Neural cell (in vitro differentiated cells): Measurements from ENCODE around the gene HCFC1. TPM values are rescaled to one million over a fixed set of nuclear protein-coding genes. Genes with fewer than 3 reads are reported as not detected.

ENCODE experiments used
- H2AFZ ChIP-seq: fragments of 200-600, 300-800 bp; sonication (generic), shearing (Covaris generic); 2 replicates; pipeline ENCODE4 v1.6.0; 2014; ENCODE audit warnings: low read depth, mild to moderate bottlenecking, antibody characterized with exemption, low read length, moderate library complexity
- H3F3A ChIP-seq: fragments of 200-600 bp; shearing (Covaris generic); 2 replicates; pipeline ENCODE4 v1.6.1; 2016; ENCODE audit warnings: mild to moderate bottlenecking, moderate library complexity, mixed read lengths, antibody characterized with exemption, low read length; ENCODE audit not compliant: insufficient read depth, poor library complexity, severe bottlenecking
- H3K27ac ChIP-seq: fragments of 200-600, 300-800 bp; sonication (generic), shearing (Covaris generic); 2 replicates; pipeline ENCODE4 v1.5.1; 2014; ENCODE audit warnings: mild to moderate bottlenecking, low read length, moderate library complexity
- H3K27me3 ChIP-seq: fragments of 300-800, 200-600 bp; sonication (generic), shearing (Covaris generic); 2 replicates; pipeline ENCODE4 v1.6.0; 2014; ENCODE audit warnings: mild to moderate bottlenecking, low read depth, low read length, moderate library complexity; ENCODE audit not compliant: insufficient read depth
- H3K36me3 ChIP-seq: fragments of 300-800, 200-600 bp; sonication (generic), shearing (Covaris generic); 2 replicates; pipeline ENCODE4 v1.5.1; 2014; ENCODE audit warnings: mild to moderate bottlenecking, antibody characterized with exemption, low read length, moderate library complexity; ENCODE audit not compliant: insufficient read depth
- H3K4me2 ChIP-seq: fragments of 300-800, 200-600 bp; sonication (generic), shearing (Covaris generic); 2 replicates; pipeline ENCODE4 v1.6.0; 2014; ENCODE audit warnings: mild to moderate bottlenecking, low read length
- H3K4me3 ChIP-seq: fragments of 300-800, 200-600 bp; sonication (generic), shearing (Covaris generic); 2 replicates; pipeline ENCODE4 v1.5.1; 2014; ENCODE audit warnings: mild to moderate bottlenecking, low read length, moderate library complexity
- H3K79me2 ChIP-seq: fragments of 200-600 bp; shearing (Covaris generic); replicated peaks from 2 replicates; pipeline ENCODE4 v1.6.0; 2014; ENCODE audit warnings: mild to moderate bottlenecking, low read length, moderate library complexity; ENCODE audit not compliant: insufficient read depth
- H3K9ac ChIP-seq: fragments of 300-800, 200-600 bp; sonication (generic), shearing (Covaris generic); 2 replicates; pipeline ENCODE4 v1.6.1; 2016; ENCODE audit warnings: mild to moderate bottlenecking, low read length, mixed read lengths
- H3K9me2 ChIP-seq: fragments of 200-600 bp; shearing (Covaris generic); 2 replicates; pipeline ENCODE4 v1.6.1; 2016; ENCODE audit warnings: mild to moderate bottlenecking, low read length, mixed read lengths; ENCODE audit not compliant: insufficient read depth
- H3K9me3 ChIP-seq: fragments of 200-600, 300-800 bp; sonication (generic), shearing (Covaris generic); 2 replicates; pipeline ENCODE4 v1.6.1; 2016; ENCODE audit warnings: mild to moderate bottlenecking, mixed run types, low read length, moderate library complexity, mixed read lengths
- H4K20me1 ChIP-seq: fragments of 200-600 bp; shearing (Covaris generic); 2 replicates; pipeline ENCODE4 v1.6.1; 2016; ENCODE audit warnings: mild to moderate bottlenecking, mixed run types; ENCODE audit not compliant: insufficient read depth
- EP300 ChIP-seq: fragments of 450-650 bp; conservative IDR thresholded peaks from 2 replicates; pipeline ENCODE4 v1.6.1; 2014; ENCODE audit warnings: antibody characterized with exemption, mild to moderate bottlenecking, moderate library complexity; ENCODE audit not compliant: poor library complexity, severe bottlenecking
- EZH2 ChIP-seq: fragments of 200-600, 300-800 bp; shearing (Covaris generic), sonication (generic); IDR thresholded peaks from 2 replicates; pipeline ENCODE4 v1.6.1; 2014; ENCODE audit warnings: antibody characterized with exemption, low read length, borderline replicate concordance, mild to moderate bottlenecking; ENCODE audit not compliant: insufficient read depth, poor library complexity, severe bottlenecking
- MXI1 ChIP-seq: fragments of 450-650 bp; conservative IDR thresholded peaks from 2 replicates; pipeline ENCODE4 v1.6.1; 2014; ENCODE audit warnings: antibody characterized with exemption, mild to moderate bottlenecking; ENCODE audit not compliant: poor library complexity, severe bottlenecking
- POLR2AphosphoS5 ChIP-seq: IDR thresholded peaks from 2 replicates; pipeline ENCODE4 v1.6.1; 2012
- RAD21 ChIP-seq: fragments of 450-650 bp; conservative IDR thresholded peaks from 2 replicates; pipeline ENCODE4 v1.6.1; 2014; ENCODE audit warnings: antibody characterized with exemption, mild to moderate bottlenecking, moderate library complexity
- SMC3 ChIP-seq: fragments of 450-650 bp; conservative IDR thresholded peaks from 2 replicates; pipeline ENCODE4 v1.6.1; 2014; ENCODE audit warnings: antibody characterized with exemption, mild to moderate bottlenecking, moderate library complexity; ENCODE audit not compliant: poor library complexity
- TAF1 ChIP-seq: IDR thresholded peaks from 2 replicates; pipeline ENCODE4 v1.6.1; 2012; ENCODE audit warnings: low read depth
- polyA plus RNA-seq: library from polyadenylated mRNA; depleted of rRNA; stranded (reverse); fragments of >200 nt; gene quantifications from 2 replicates; pipeline ENCODE4 v1.2.3, GENCODE V29; 2014
- TF ChIP-seq, protein P1 (sequence below): IDR thresholded peaks from 2 replicates; pipeline ENCODE4 v1.6.1; 2012; ENCODE audit warnings: borderline replicate concordance
- TF ChIP-seq, protein P2 (sequence below): fragments of 450-650 bp; IDR thresholded peaks from 2 replicates; pipeline ENCODE4 v1.5.1; 2014; ENCODE audit warnings: antibody characterized with exemption, mild to moderate bottlenecking, moderate library complexity; ENCODE audit not compliant: poor library complexity, severe bottlenecking

The HCFC1 gene
- polyA plus RNA-seq, 1 donor from 2014 or later = 7.3 TPM

DNA sequence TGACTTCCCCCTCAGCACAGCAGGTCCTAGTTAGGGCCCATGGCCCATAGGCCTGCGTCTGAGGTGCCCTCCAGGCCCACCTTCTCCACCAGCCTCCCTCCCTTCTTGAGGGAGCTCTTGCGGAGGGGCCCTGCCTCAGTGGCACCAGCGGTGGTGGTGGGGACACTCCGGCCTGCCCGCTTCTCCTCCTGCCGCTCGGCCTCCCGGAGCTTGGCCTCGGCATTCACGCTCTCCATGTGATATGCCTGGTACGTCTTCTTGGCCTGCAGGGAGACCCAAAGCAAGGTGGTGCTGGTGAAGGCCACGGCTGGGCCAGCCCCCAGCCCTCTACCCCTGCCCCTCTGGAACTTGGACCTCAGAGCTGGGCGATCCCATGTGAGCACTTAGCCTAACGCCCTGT, 51.1 kb downstream of the HCFC1 start:
- TF ChIP-seq MXI1 = no peak
- TF ChIP-seq RAD21 = no peak
- TF ChIP-seq, protein P1, sequence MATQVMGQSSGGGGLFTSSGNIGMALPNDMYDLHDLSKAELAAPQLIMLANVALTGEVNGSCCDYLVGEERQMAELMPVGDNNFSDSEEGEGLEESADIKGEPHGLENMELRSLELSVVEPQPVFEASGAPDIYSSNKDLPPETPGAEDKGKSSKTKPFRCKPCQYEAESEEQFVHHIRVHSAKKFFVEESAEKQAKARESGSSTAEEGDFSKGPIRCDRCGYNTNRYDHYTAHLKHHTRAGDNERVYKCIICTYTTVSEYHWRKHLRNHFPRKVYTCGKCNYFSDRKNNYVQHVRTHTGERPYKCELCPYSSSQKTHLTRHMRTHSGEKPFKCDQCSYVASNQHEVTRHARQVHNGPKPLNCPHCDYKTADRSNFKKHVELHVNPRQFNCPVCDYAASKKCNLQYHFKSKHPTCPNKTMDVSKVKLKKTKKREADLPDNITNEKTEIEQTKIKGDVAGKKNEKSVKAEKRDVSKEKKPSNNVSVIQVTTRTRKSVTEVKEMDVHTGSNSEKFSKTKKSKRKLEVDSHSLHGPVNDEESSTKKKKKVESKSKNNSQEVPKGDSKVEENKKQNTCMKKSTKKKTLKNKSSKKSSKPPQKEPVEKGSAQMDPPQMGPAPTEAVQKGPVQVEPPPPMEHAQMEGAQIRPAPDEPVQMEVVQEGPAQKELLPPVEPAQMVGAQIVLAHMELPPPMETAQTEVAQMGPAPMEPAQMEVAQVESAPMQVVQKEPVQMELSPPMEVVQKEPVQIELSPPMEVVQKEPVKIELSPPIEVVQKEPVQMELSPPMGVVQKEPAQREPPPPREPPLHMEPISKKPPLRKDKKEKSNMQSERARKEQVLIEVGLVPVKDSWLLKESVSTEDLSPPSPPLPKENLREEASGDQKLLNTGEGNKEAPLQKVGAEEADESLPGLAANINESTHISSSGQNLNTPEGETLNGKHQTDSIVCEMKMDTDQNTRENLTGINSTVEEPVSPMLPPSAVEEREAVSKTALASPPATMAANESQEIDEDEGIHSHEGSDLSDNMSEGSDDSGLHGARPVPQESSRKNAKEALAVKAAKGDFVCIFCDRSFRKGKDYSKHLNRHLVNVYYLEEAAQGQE = no peak
- H3K9me3 ChIP-seq = no peaks in the 10 kb centered on the region
- H3K79me2 ChIP-seq = no peaks in the 10 kb centered on the region

DNA sequence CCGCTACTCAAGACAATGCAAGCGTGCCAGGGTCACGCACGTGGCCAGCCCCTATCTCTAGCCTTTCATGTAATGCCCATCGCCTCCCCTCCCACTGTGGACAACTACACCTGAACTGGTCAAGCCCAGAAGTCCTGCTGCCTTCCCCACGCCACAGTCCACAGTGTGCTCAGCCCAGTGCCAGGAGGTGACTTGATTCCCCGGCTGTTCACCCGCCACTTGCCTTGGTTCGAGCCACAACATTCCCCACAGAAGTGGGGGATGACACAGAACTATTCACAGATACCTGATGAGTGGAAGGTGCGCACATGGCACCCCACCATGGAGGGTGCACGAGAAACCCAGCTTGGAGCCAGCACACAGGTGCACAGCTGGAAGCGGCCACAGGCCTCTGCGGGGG, 52.3 kb downstream of the HCFC1 start:
- no peak overlapping the region for H3K9ac ChIP-seq
- no peak overlapping the region for H2AFZ ChIP-seq
- H3K27me3 ChIP-seq = no peaks in the 10 kb centered on the region
- no peak overlapping the region for H3K4me2 ChIP-seq
- H3K36me3 ChIP-seq = no peaks in the 10 kb centered on the region
- no peak overlapping the region for H3K27ac ChIP-seq
- H3K9me3 ChIP-seq = no peaks in the 10 kb centered on the region
- no peaks in the 10 kb centered on the region for H3K9me2 ChIP-seq
- TF ChIP-seq EZH2 (no peak), EP300 (no peak), MXI1 (no peak), SMC3 (no peak), TAF1 (no peak), POLR2AphosphoS5 (no peak), RAD21 (no peak)
- TF ChIP-seq, protein P1 = no peak
- TF ChIP-seq, protein P2, sequence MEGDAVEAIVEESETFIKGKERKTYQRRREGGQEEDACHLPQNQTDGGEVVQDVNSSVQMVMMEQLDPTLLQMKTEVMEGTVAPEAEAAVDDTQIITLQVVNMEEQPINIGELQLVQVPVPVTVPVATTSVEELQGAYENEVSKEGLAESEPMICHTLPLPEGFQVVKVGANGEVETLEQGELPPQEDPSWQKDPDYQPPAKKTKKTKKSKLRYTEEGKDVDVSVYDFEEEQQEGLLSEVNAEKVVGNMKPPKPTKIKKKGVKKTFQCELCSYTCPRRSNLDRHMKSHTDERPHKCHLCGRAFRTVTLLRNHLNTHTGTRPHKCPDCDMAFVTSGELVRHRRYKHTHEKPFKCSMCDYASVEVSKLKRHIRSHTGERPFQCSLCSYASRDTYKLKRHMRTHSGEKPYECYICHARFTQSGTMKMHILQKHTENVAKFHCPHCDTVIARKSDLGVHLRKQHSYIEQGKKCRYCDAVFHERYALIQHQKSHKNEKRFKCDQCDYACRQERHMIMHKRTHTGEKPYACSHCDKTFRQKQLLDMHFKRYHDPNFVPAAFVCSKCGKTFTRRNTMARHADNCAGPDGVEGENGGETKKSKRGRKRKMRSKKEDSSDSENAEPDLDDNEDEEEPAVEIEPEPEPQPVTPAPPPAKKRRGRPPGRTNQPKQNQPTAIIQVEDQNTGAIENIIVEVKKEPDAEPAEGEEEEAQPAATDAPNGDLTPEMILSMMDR = no peak
- no peaks in the 10 kb centered on the region for H3F3A ChIP-seq
- no peaks in the 10 kb centered on the region for H3K79me2 ChIP-seq
- H3K4me3 ChIP-seq = no peak overlapping the region
- H4K20me1 ChIP-seq = no peaks in the 10 kb centered on the region

More for the DNA sequence above, 51.1 kb downstream of the HCFC1 start:
- H3K27me3 ChIP-seq = no peaks in the 10 kb centered on the region
- no peaks in the 10 kb centered on the region for H3K9me2 ChIP-seq
- no peaks in the 10 kb centered on the region for H3K36me3 ChIP-seq
- H3K27ac ChIP-seq = no peak overlapping the region
- H3F3A ChIP-seq = no peaks in the 10 kb centered on the region
- no peaks in the 10 kb centered on the region for H4K20me1 ChIP-seq
- H3K4me3 ChIP-seq = no peak overlapping the region
- H3K9ac ChIP-seq = no peak overlapping the region
- H3K4me2 ChIP-seq = no peak overlapping the region
- no peak overlapping the region for H2AFZ ChIP-seq
